Fibroblast of skin of back (primary cell): ENCODE data around the gene AKR1E2. TPM values are rescaled to one million over a fixed set of nuclear protein-coding genes. Genes with fewer than 3 reads are reported as not detected.

Experiments used
- DNase-seq: peaks from one replicate; pipeline ENCODE4 v3.0.0-alpha.2; 2013
- polyA plus RNA-seq, 2 experiments: library from polyadenylated mRNA; unstranded; fragments of 120-200 nt; gene quantifications; one replicate each; pipeline ENCODE4 v1.2.1, GENCODE V29; 2013; ENCODE audit not compliant: insufficient read length in 2 of 2

The AKR1E2 gene
- 4.0 TPM for polyA plus RNA-seq (2013, experiment 1 of 2; ENCODE audit: insufficient read length)
- polyA plus RNA-seq (2013, experiment 2 of 2; ENCODE audit: insufficient read length), result 2.7 TPM

- peak; percentile 94 for DNase-seq
Observed at GRCh38 chr10:4825868-4826791, at the start of gene AKR1E2. Gene AKR1E2 (plus strand): TSS chr10:4826207. CDS start chr10:4826325, 118 bp downstream.

GRCh38 chr10:4776234-4776638, 49.8 kb upstream of the AKR1E2 start:
- no peak for DNase-seq

GRCh38 chr10:4778761-4779160, 47.2 kb upstream of the AKR1E2 start:
- no peak for DNase-seq

GRCh38 chr10:4780091-4780490, 45.9 kb upstream of the AKR1E2 start:
- no peak for DNase-seq

GRCh38 chr10:4780782-4781181, 45.2 kb upstream of the AKR1E2 start:
- DNase-seq, result peak; percentile 67

GRCh38 chr10:4781955-4782354, 44.1 kb upstream of the AKR1E2 start:
- no peak for DNase-seq

- no peak for DNase-seq
Observed at GRCh38 chr10:4784667-4785333, 41.2 kb upstream of the AKR1E2 start.

- no peak for DNase-seq
Observed at GRCh38 chr10:4786043-4786839, 39.8 kb upstream of the AKR1E2 start.

- no peak for DNase-seq
Observed at GRCh38 chr10:4790045-4790444, 36.0 kb upstream of the AKR1E2 start.

- DNase-seq, result no peak
Observed at GRCh38 chr10:4790922-4791321, 35.1 kb upstream of the AKR1E2 start.

GRCh38 chr10:4792381-4792780, 33.6 kb upstream of the AKR1E2 start:
- no peak for DNase-seq

GRCh38 chr10:4801405-4801804, 24.6 kb upstream of the AKR1E2 start:
- no peak for DNase-seq

- no peak for DNase-seq
Observed at GRCh38 chr10:4802711-4803487, 23.1 kb upstream of the AKR1E2 start.

GRCh38 chr10:4803822-4804221, 22.2 kb upstream of the AKR1E2 start:
- no peak for DNase-seq

- peak; percentile 80 for DNase-seq
Observed at GRCh38 chr10:4804465-4804864, 21.5 kb upstream of the AKR1E2 start.

- DNase-seq, result no peak
Observed at GRCh38 chr10:4806534-4806933, 19.5 kb upstream of the AKR1E2 start.

- DNase-seq, result peak; percentile 95
Observed at GRCh38 chr10:4807761-4808507, 18.1 kb upstream of the AKR1E2 start.

- DNase-seq, result no peak
Observed at GRCh38 chr10:4809156-4809555, 16.9 kb upstream of the AKR1E2 start.

GRCh38 chr10:4810092-4810491, 15.9 kb upstream of the AKR1E2 start:
- DNase-seq, result peak; percentile 45

GRCh38 chr10:4812046-4812445, 14.0 kb upstream of the AKR1E2 start:
- no peak for DNase-seq

GRCh38 chr10:4813023-4813422, 13.0 kb upstream of the AKR1E2 start:
- peak; percentile 76 for DNase-seq
